Lung (tissue), 12 donors: ENCODE results near the gene NRCAM. TPM values are rescaled to one million over a fixed set of nuclear protein-coding genes. Genes with fewer than 3 reads are reported as not detected.

Experiments
- ATAC-seq: fragments of 200-7000 bp; cut with Tn5 transposase; one replicate; pipeline ENCODE4 v1.9.1; 2020; ENCODE audit warnings: moderate number of reproducible peaks; ENCODE audit not compliant: insufficient read depth, low FRiP score
- DNase-seq, 3 donors: peaks; one replicate each; pipeline ENCODE4 v3.0.0-alpha.2; 2013 to 2017
- H3K27ac ChIP-seq, 2 donors: one replicate each; pipeline ENCODE4 v1.5.1; 2013; ENCODE audit warnings: mild to moderate bottlenecking in 2 of 2, moderate library complexity in 2 of 2, control low read depth in 1 of 2, inconsistent platforms in 1 of 2, low read depth in 1 of 2, low read length in 1 of 2
- H3K27me3 ChIP-seq, 3 donors: one replicate each; pipeline ENCODE4 v1.5.1; 2013; ENCODE audit warnings: low read length in 2 of 3; ENCODE audit not compliant: control insufficient read depth in 3 of 3, insufficient read depth in 3 of 3
- H3K36me3 ChIP-seq, 4 donors: one replicate each; pipeline ENCODE4 v1.5.1; 2013; ENCODE audit warnings: low read length in 4 of 4, mild to moderate bottlenecking in 1 of 4, moderate library complexity in 1 of 4; ENCODE audit not compliant: control insufficient read depth in 4 of 4, insufficient read depth in 4 of 4
- H3K4me1 ChIP-seq, 5 donors: one replicate each; pipeline ENCODE4 v1.5.1; 2013; ENCODE audit warnings: low read length in 5 of 5, mild to moderate bottlenecking in 2 of 5, moderate library complexity in 1 of 5; ENCODE audit not compliant: control insufficient read depth in 5 of 5, insufficient read depth in 5 of 5
- H3K4me3 ChIP-seq: one replicate; pipeline ENCODE4 v1.5.1; 2013; ENCODE audit warnings: mild to moderate bottlenecking, control low read depth, moderate library complexity
- H3K9ac ChIP-seq, 2 donors: one replicate each; pipeline ENCODE4 v1.5.1; 2013; ENCODE audit warnings: low read length in 2 of 2, control low read depth in 1 of 2; ENCODE audit not compliant: insufficient read depth in 1 of 2
- H3K9me3 ChIP-seq, 4 donors: one replicate each; pipeline ENCODE4 v1.5.1; 2013; ENCODE audit warnings: low read length in 3 of 4, mild to moderate bottlenecking in 1 of 4, moderate library complexity in 1 of 4; ENCODE audit not compliant: control insufficient read depth in 4 of 4, insufficient read depth in 3 of 4
- WGBS, 2 donors: extraction: QIAGEN DNeasy Blood & Tissue Kit; methylation state at CpG; one replicate each; pipeline ENCODE4 v1.1.7; 2013; 5-methylcytosine and 5-hydroxymethylcytosine counted together
- polyA plus RNA-seq, 2 donors: library from polyadenylated mRNA; stranded (reverse); fragments of 200-250 nt; gene quantifications; one replicate each; pipeline ENCODE4 v1.2.1, GENCODE V29; 2013
- total RNA-seq, 2 donors: library from RNA; depleted of rRNA in 1 of 2; stranded (reverse); fragments of >200 nt in 1 of 2; gene quantifications; one replicate each; pipeline ENCODE4 v1.2.1, GENCODE V29; 2014 to 2021
- TF ChIP-seq, protein P1 (sequence below): IDR thresholded peaks from 2 replicates; pipeline ENCODE4 v1.5.1; 2012; ENCODE audit warnings: mild to moderate bottlenecking; ENCODE audit errors: control extremely low read depth, extremely low read depth
- donor health status: control.
- donor health status: control.
- donor health status: Bipolar disorder and iron deficiency.
- donor health status: healthy.
- donor health status: DM: yes; HTN: yes; CAD: no.

Gene NRCAM
- total and polyA plus RNA-seq, 4 donors: 2.5 to 32.4 (median 11.0) TPM

- TF ChIP-seq, protein P1, sequence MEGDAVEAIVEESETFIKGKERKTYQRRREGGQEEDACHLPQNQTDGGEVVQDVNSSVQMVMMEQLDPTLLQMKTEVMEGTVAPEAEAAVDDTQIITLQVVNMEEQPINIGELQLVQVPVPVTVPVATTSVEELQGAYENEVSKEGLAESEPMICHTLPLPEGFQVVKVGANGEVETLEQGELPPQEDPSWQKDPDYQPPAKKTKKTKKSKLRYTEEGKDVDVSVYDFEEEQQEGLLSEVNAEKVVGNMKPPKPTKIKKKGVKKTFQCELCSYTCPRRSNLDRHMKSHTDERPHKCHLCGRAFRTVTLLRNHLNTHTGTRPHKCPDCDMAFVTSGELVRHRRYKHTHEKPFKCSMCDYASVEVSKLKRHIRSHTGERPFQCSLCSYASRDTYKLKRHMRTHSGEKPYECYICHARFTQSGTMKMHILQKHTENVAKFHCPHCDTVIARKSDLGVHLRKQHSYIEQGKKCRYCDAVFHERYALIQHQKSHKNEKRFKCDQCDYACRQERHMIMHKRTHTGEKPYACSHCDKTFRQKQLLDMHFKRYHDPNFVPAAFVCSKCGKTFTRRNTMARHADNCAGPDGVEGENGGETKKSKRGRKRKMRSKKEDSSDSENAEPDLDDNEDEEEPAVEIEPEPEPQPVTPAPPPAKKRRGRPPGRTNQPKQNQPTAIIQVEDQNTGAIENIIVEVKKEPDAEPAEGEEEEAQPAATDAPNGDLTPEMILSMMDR: no peak
- no peak overlapping the region for H3K4me3 ChIP-seq
- no peaks in the 10 kb centered on the region for H3K27me3 ChIP-seq
- ATAC-seq: no peak
- no peak overlapping the region for H3K9ac ChIP-seq
- H3K27ac ChIP-seq: no peak overlapping the region
- H3K9me3 ChIP-seq: no peaks in the 10 kb centered on the region
- 51 to 58% methylated on average over 4 of the region's 4 CpGs for WGBS, 2 donors
- no peaks in the 10 kb centered on the region for H3K36me3 ChIP-seq
- no peaks in the 10 kb centered on the region for H3K4me1 ChIP-seq
- no peak for DNase-seq
Measured at GRCh38 chr7:108415084-108415483, 41.2 kb downstream of the NRCAM start.

DNA sequence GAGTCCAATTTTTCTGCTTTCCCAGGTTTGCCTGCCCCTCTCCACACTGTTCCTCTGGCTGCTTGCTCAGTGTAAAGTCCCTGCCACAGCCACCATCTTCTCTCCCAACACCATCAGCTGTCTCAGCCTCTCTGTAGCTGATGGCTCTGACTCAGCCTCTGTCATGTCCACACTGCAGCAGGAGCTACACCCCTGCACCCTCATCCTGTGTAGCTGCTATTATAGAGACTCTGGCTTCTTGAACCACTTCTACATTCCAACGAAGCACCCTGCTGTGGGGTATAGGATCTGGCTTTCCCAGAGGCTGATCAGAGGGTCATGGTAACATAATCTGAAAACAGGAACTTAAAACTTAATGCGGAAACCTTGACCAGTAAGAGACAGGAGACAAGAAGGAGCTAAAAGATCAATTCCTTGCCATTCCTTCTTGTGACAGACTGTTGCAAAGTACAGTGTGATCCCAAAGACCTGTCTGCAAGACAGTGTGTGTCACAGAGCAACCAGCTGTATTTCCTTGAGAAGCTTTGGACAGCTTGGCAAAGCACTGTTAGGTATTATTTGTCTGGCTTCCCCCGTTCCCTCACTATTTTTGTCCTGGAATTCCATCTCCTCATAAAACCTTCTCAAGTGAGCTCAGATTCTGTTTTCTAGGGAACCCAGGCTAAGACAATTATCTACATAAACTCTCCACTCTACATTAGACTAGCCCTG, 42.3 kb downstream of the NRCAM start:
- Histone ChIP-seq H3K4me3 (no peak overlapping the region), H3K27ac (no peak overlapping the region), H3K9ac (no peak overlapping the region), H3K36me3 (no peaks in the 10 kb centered on the region), H3K9me3 (no peaks in the 10 kb centered on the region), H3K4me1 (peaks cover 0 to 5% (median 0%) of the 10 kb centered on the region in 5 donors), H3K27me3 (no peaks in the 10 kb centered on the region)
- ATAC-seq (no peak), DNase-seq (no peak)
- TF ChIP-seq, protein P1: no peak
- 52 to 58% methylated on average over 3 of the region's 3 CpGs for WGBS, 2 donors

DNA sequence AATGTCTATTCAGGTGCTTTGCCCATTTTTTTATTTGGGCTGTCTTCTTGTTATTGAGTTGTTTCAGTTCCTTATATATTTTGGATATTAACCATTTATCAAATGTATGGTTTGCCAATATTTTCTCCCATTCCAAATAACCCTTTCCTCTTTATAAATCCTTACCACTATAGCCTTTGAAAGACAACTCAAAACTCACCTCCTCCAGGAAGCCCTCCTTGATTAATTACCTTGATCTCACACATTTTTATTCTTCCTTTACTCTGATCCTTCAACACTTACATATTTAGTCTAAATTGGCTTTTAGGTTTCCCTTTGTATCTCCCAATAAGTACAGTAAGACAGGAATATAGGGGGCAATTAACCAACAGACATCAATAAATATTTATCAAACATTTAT, 42.9 kb downstream of the NRCAM start:
- Histone ChIP-seq H3K27me3 (no peaks in the 10 kb centered on the region), H3K9ac (no peak overlapping the region), H3K4me1 (peaks cover 0 to 11% (median 0%) of the 10 kb centered on the region in 5 donors), H3K4me3 (no peak overlapping the region), H3K36me3 (no peaks in the 10 kb centered on the region), H3K27ac (no peak overlapping the region), H3K9me3 (no peaks in the 10 kb centered on the region)
- ATAC-seq (no peak), DNase-seq (no peak)
- TF ChIP-seq, protein P1: no peak

DNA sequence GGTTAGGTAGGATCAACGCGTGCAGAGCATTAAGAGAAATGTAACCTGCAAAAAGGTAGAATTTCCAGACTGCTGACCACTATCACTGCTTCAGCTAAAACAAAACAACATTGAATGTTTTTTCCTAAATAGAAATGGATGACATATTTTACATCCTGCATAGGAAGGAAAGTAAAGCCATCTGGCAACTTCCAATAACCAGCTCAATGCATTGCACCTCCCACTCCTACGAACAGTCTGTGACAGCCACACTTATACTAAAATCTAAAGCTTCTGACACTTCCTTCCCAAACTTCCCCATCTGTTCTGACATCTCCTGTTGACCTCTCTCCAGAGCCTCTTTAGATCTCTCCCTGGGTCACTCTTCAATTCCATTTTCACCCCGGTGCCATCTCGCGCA, 47.1 kb downstream of the NRCAM start:
- Histone ChIP-seq H3K4me1 (peaks cover 0 to 45% (median 0%) of the 10 kb centered on the region in 5 donors), H3K27me3 (no peaks in the 10 kb centered on the region), H3K9me3 (no peaks in the 10 kb centered on the region), H3K9ac (no peak overlapping the region), H3K36me3 (no peaks in the 10 kb centered on the region), H3K27ac (no peak overlapping the region), H3K4me3 (no peak overlapping the region)
- TF ChIP-seq, protein P1: no peak
- no peak for ATAC-seq
- 88 to 91% methylated on average over 6 of the region's 6 CpGs for WGBS, 2 donors
- DNase-seq: peak in 1 of 3 donors; percentile 3
